Astrocyte of the spinal cord (primary cell): Measurements from ENCODE around the gene LPP.

Source experiments
- DNase-seq: peaks from one replicate; pipeline ENCODE4 v3.0.0; 2011; ENCODE audit warnings: low read depth, low spot score
- H3K4me3 ChIP-seq: 2 replicates; pipeline ENCODE4 v1.5.1; 2011; ENCODE audit warnings: low read depth, mild to moderate bottlenecking, low read length, moderate library complexity
- in situ Hi-C: cut with HindIII; loops from 2 replicates; pipeline ENCODE4 v1.10.0; 2017; ENCODE audit warnings: low sequenced_read_pairs
- TF ChIP-seq, protein P1 (sequence below): IDR thresholded peaks from 2 replicates; pipeline ENCODE4 v1.5.1; 2012; ENCODE audit warnings: low read depth, mild to moderate bottlenecking, low read length, inconsistent platforms

Gene LPP

DNA sequence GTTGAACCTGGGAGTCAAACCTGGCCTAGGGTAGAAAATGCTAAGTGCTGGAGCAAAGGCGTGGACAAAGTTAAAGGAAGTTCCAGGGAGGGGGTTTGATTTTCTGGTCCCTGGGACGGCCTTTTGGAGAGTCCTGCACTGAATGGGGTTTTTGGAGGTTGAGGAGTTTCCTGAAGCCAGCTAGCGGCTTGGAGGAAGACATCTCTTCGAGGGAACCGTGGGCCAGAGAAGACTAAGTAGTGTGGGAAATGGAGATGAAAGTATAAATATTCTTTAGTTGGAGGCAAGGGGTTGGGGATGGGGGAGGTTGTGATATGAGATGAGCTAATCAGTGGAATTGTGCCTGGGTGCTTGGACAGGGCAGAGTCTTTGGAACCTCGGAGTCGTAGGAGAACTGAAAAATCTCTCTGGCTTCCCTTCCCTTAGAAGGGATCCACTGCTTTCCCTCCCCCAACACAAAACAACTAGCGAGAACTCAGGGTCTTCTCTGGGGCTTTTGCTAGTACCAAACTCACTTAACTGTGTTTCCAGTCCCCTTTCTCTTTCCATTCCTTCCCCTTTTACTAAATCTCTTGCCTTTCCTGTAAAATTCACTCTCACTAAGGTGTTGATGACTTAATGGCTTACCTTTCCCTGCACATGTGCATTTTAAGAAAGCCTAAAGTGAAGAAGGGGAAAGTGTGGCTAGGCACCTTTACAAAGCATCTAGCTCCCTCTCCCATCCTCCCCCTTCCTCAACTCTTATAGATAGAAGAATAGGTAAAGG is 1.0 kb downstream of the LPP start:
- no peak for DNase-seq
- TF ChIP-seq, protein P1, sequence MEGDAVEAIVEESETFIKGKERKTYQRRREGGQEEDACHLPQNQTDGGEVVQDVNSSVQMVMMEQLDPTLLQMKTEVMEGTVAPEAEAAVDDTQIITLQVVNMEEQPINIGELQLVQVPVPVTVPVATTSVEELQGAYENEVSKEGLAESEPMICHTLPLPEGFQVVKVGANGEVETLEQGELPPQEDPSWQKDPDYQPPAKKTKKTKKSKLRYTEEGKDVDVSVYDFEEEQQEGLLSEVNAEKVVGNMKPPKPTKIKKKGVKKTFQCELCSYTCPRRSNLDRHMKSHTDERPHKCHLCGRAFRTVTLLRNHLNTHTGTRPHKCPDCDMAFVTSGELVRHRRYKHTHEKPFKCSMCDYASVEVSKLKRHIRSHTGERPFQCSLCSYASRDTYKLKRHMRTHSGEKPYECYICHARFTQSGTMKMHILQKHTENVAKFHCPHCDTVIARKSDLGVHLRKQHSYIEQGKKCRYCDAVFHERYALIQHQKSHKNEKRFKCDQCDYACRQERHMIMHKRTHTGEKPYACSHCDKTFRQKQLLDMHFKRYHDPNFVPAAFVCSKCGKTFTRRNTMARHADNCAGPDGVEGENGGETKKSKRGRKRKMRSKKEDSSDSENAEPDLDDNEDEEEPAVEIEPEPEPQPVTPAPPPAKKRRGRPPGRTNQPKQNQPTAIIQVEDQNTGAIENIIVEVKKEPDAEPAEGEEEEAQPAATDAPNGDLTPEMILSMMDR, result no peak
- H3K4me3 ChIP-seq, result peak overlapping the region; percentile 83
- in situ Hi-C loops, result no loop called here

DNA sequence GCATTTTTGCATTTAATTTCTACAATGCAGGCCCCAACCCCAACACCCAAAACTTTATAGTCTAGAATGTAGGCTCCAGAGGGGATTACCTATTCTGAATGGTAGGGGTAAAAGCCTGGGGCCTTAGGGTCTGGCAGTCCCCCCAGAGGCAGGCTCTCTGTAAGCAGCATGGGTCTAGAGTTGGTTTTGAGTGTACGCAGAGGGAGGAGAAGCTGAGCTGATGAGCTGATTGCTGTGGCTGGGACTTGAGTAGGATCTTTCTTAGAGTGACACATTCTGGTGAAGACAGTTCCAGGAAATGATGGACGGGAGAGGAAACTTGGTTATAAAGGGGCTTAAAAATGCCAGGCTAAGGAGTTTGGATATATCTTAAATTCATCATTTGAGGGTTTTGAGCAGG is 2.1 kb downstream of the LPP start:
- DNase-seq, result no peak
- in situ Hi-C loops, result no loop called here
- TF ChIP-seq, protein P1, result no peak
- no peak overlapping the region for H3K4me3 ChIP-seq

DNA sequence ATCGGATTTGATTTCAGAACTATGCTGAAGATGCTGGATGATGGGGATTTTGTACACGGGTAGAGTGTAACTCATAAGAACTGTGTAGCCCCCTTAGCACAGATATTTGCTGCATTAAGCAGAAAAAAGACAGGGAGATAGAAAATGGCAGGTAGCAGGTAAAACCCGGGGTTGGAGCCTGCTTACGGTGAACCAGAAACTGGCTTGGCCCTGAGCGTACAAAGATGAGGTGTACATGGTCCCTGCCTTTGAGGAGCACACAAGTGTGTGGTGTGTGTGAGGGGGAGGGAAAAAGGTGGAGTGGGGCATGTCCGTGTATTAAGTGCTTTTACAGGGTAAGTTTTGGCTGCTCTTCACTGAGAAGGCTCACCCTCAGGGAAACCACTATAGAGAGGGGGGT is 3.5 kb downstream of the LPP start:
- DNase-seq, result no peak
- in situ Hi-C loops, result no loop called here
- TF ChIP-seq, protein P1, result no peak
- H3K4me3 ChIP-seq, result no peak overlapping the region

DNA sequence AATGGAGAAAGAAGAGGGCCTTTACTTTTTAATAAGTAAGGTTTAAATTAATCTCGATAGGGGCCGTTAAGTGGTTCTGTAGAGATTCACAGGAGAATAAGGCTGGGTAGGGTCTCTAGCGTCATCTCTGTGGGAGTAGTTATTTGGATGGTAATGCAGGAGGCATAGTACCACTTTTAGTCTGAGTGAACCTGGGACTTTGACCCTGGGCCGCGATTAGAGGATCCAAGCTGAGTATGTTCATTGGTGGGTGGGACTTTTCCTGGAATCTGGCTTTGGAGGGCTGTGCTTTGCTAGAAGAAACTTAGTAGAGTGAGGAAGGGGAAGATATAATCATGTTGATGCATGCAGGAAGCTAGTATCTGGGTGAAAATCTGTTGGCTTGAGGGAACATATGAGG is 4.0 kb downstream of the LPP start:
- TF ChIP-seq, protein P1, result no peak
- no peak overlapping the region for H3K4me3 ChIP-seq
- in situ Hi-C loops, result no loop called here
- no peak for DNase-seq

DNA sequence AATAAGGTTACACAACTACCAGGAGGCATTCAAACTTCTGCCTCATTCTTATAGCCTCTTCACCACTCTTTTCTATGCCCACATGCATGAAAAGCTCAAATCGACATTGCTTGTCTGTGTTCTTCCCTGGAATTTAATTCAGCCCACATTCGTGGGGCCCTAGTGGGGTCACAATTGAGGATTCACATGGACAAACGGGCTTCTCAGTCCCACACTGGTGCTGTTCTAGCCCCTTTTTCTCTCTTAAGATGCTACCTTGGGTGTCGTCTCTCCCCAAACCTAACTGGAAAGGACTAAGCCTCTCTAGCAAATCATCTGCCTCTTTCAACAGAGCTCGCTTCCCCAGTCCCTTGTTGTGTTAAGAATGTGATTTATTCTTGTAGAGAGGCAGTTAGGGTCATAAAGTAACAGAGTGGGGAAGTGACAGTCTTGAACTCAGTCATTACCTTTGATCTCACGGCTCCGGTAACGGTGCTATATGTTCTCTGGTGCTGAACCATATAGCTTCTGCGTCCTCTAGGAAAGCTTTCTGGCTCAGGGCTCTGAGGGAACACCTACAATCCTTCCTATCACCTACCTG is 4.9 kb downstream of the LPP start:
- in situ Hi-C loops, result no loop called here
- DNase-seq, result no peak
- no peak overlapping the region for H3K4me3 ChIP-seq
- TF ChIP-seq, protein P1, result no peak

DNA sequence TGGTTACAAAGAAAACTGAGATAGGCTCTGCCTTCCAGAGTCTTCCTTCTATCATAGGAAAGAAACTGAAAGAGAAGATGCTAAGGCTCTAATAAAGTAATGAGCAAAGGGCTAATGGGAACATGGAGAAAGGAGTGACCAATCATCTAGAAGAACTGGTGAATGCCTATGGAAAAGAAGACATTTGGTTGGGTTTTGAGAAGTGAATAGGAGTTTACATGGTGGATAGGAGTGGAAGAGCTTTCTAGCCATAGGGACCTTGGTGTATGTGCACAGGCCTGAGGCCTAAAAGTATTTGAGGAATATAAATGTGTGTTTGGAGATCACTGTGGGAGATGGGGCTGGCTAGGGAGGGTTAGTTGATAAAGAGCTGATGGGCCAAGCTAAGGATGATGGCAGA is 6.8 kb downstream of the LPP start:
- H3K4me3 ChIP-seq, result no peak overlapping the region
- TF ChIP-seq, protein P1, result no peak
- in situ Hi-C loops, result no loop called here
- no peak for DNase-seq
